ENCODE data around the gene ATXN7L3. TPM values are rescaled to one million over a fixed set of nuclear protein-coding genes. Genes with fewer than 3 reads are reported as not detected.
"Not testable (repeated sequence)": the region's sequence is repeated elsewhere in the genome, so short reads cannot be mapped to it uniquely, and the experiment has no call there.

The ATXN7L3 gene
- 92.0 and 103 TPM in 2 replicates for total RNA-seq

GRCh38 chr17:44199553-44200477 lies at the start of gene ATXN7L3:
Gene ATXN7L3 (minus strand): TSS chr17:44199884. CDS start chr17:44198070, 1,814 bp downstream.
- no peaks in the 10 kb centered on the region for H3K27me3 Mint-ChIP-seq
- H3K4me3 Mint-ChIP-seq, result peak within 1 kb of the TSS; percentile 91
- H3K27ac Mint-ChIP-seq, result peak within 1 kb of the TSS; percentile 92
- H3K36me3 Mint-ChIP-seq (ENCODE audit: low read depth), result peaks cover 34% of the 10 kb centered on the region
- POLR2A ChIA-PET, result interaction anchor here (0.5 to 5.7 kb wide), 22 partner anchors 10 to 1102 kb away, joined by 3 to 130 read pairs (median 6); partner anchors contain the start of genes GPATCH8, GRN, HDAC5 and LSM12
- no peaks in the 10 kb centered on the region for H3K9me3 Mint-ChIP-seq
- CTCF ChIA-PET, result interaction anchor here (1.0 kb wide), 1 partner anchor 10 kb away, joined by 3 read pairs; no protein-coding TSS in a partner anchor
- ATAC-seq (ENCODE audit: low read depth), result peak; percentile 85
- intact Hi-C loops (cut with micrococcal nuclease), result loop anchor here (1.0 to 2.0 kb wide), 9 partner anchors 10 to 303 kb away; partner anchors contain the start of genes GPATCH8, GRN, HDAC5 and HROB
- H3K4me1 Mint-ChIP-seq, result peaks cover 39% of the 10 kb centered on the region
- TF ChIP-seq CTCF (IDR thresholded peaks at IDR 0.05), result no peak
- DNase-seq, result peak; percentile 95

- Mint-ChIP-seq H3K27me3 (no peaks in the 10 kb centered on the region), H3K4me3 (no peak overlapping the region), H3K27ac (no peak overlapping the region), H3K36me3 (ENCODE audit: low read depth) (no peaks in the 10 kb centered on the region), H3K4me1 (peaks cover 37% of the 10 kb centered on the region), H3K9me3 (no peaks in the 10 kb centered on the region)
- POLR2A ChIA-PET, result interaction anchor here (4.0 kb wide), 1 partner anchor 27 kb away, joined by 30 read pairs; no protein-coding TSS in a partner anchor
- intact Hi-C loops (cut with micrococcal nuclease), result no loop called here
- no peak for TF ChIP-seq CTCF (IDR thresholded peaks at IDR 0.05)
- CTCF ChIA-PET, result no interaction called here
- ATAC-seq (ENCODE audit: low read depth) (no peak), DNase-seq (no peak)
These were observed 48.4 kb upstream of the ATXN7L3 start for GRCh38 chr17:44247876-44248736.

GRCh38 chr17:44247440-44247841 lies 47.8 kb upstream of the ATXN7L3 start:
- TF ChIP-seq CTCF (IDR thresholded peaks at IDR 0.05), result no peak
- H3K4me1 Mint-ChIP-seq, result peaks cover 41% of the 10 kb centered on the region
- H3K27ac Mint-ChIP-seq, result no peak overlapping the region
- no peak overlapping the region for H3K4me3 Mint-ChIP-seq
- H3K36me3 Mint-ChIP-seq (ENCODE audit: low read depth), result no peaks in the 10 kb centered on the region
- DNase-seq (no peak), ATAC-seq (ENCODE audit: low read depth) (no peak)
- no peaks in the 10 kb centered on the region for H3K9me3 Mint-ChIP-seq
- H3K27me3 Mint-ChIP-seq, result no peaks in the 10 kb centered on the region
- CTCF ChIA-PET, result no interaction called here
- POLR2A ChIA-PET, result interaction anchor here (1.5 to 4.0 kb wide), 2 partner anchors 26 to 28 kb away, joined by 6 to 30 read pairs; partner anchors contain the start of gene UBTF
- intact Hi-C loops (cut with micrococcal nuclease), result no loop called here

- TF ChIP-seq CTCF (IDR thresholded peaks at IDR 0.05), result no peak
- no peaks in the 10 kb centered on the region for H3K36me3 Mint-ChIP-seq (ENCODE audit: low read depth)
- ChIA-PET POLR2A (interaction anchor here (1.8 kb wide), 1 partner anchor 19 kb away, joined by 18 read pairs; no protein-coding TSS in a partner anchor), CTCF (interaction anchor here (1.3 kb wide), 1 partner anchor 89 kb away, joined by 3 read pairs; no protein-coding TSS in a partner anchor)
- H3K4me1 Mint-ChIP-seq, result peaks cover 21% of the 10 kb centered on the region
- intact Hi-C loops (cut with micrococcal nuclease), result no loop called here
- no peaks in the 10 kb centered on the region for H3K9me3 Mint-ChIP-seq
- DNase-seq, result no peak
- no peaks in the 10 kb centered on the region for H3K27me3 Mint-ChIP-seq
- H3K27ac Mint-ChIP-seq, result no peak overlapping the region
- H3K4me3 Mint-ChIP-seq, result no peak overlapping the region
- ATAC-seq (ENCODE audit: low read depth), result no peak
These were observed 41.5 kb upstream of the ATXN7L3 start for GRCh38 chr17:44241106-44241624.

- H3K4me3 Mint-ChIP-seq; H3K36me3 Mint-ChIP-seq (ENCODE audit: low read depth); H3K27ac Mint-ChIP-seq; DNase-seq; H3K27me3 Mint-ChIP-seq; POLR2A ChIA-PET; H3K4me1 Mint-ChIP-seq; CTCF ChIA-PET; H3K9me3 Mint-ChIP-seq; ATAC-seq (ENCODE audit: low read depth); intact Hi-C loops (cut with micrococcal nuclease): not testable (repeated sequence)
These were observed 38.2 kb upstream of the ATXN7L3 start for GRCh38 chr17:44237886-44238285.

All from activated B cell treated with CpG ODN at 0.5 μM for 24 hours (primary cell).